Measurements from ENCODE around the gene CDO1.

The CDO1 gene

DNA sequence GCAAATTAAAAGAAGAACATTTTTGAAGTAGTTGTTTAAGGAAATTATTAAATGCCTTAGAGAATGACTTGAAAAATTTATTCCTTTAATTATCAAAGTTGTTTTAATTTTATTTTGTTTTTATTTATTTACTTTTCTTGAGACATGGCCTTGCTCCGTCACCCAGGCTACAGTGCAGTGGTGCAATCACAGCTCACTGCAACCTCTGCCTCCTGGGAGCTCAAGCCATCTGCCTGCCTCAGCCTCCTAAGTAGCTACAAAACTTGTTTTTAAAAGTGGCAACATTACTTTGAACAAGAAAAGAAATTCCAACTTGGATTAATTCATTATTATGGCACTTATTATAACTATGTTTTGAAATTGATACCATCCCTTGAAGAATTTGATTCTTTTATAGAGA, 29.0 kb downstream of the CDO1 start:
- DNase-seq (ENCODE audit: low read depth in 2 of 2), result no peak

DNA sequence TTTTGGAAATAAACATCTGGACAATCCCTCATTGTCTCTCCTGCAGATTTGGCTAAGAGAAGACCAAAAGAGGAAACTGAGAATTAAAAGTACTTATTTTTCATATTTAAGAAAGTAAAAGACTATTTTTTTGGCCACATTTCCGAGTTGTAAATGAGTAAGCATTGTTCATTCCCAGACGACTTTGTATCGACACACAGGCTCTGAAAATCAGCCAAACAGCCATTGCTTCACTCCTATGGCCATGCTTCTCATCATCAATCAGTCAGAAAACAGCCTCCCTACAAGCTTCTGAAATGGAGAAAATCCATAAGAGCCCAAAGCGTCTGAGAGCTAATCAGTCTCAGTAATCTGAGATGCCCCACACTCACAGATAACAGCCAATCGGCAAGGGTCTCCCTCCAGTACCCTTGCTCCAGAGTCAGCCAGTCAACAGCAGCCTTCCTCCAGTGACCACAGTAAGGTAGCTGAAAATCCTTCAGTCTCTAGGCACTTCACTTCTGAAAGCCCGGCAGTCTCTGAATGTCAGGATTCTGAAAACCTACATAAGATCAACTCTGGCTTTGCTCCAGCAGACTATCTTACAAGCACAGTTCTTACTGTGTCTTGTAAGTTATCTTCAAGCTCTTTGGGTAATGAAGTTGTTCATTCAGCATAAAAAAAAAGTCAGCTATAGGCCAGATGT, 30.9 kb downstream of the CDO1 start:
- no peak for DNase-seq (ENCODE audit: low read depth in 2 of 2)

DNA sequence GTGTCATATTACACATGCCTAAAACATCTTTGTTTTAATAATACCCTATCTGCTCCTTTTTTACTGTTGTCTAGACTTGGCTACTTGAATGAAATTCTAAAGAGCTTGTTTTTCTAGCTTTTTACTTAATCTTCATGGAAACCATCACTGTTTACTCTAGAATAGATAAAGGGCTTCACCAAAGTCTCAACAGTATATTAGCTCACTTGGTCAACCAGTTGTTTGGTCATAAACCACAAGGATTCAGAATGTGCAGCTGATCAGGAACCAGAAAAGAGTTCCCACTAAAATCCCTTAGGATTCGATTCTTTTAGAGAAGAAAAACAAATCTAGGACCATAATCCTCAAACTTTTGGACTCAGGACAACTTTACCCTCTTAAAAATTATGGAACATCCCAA, 38.0 kb downstream of the CDO1 start:
- DNase-seq (ENCODE audit: low read depth in 2 of 2), result no peak

DNA sequence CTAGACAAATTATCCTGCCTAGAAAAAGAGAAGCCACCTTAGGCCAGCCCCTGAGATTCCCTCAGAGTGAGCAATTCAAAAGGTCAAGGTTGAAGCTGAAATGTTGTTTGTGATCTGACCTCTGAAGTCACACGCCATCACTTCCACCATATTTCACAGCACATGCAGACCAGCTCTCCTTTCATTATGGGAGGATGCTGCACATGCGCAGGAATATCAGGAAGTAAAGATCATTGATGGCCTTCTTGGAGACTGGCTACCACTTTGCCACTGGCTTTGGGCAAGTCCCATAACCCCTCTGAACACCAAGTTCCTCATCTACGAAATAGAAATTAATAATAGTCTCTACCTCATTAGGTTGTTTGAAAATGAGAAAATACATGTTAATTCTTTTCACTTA, 39.5 kb downstream of the CDO1 start:
- DNase-seq (ENCODE audit: low read depth in 2 of 2), result no peak

DNA sequence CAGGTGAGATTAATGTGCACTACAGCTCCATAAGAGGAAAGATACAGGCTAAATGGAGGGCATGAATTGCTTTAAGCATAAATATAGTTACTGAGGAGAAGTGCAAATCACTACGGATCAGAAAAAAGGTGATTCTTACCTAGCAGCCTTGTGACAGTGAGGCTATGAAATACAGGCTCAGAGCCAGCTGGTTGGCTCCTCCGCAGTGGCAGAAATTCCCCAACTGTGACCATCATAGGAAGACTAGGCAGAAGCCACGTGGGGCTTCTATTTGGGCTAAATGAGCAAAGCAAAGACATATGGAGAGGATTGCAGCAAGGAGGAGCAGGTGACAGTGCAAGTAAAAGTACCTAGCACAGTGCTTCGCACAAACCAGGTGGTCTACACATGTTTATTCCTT, 40.5 kb downstream of the CDO1 start:
- DNase-seq (ENCODE audit: low read depth in 2 of 2), result no peak

DNA sequence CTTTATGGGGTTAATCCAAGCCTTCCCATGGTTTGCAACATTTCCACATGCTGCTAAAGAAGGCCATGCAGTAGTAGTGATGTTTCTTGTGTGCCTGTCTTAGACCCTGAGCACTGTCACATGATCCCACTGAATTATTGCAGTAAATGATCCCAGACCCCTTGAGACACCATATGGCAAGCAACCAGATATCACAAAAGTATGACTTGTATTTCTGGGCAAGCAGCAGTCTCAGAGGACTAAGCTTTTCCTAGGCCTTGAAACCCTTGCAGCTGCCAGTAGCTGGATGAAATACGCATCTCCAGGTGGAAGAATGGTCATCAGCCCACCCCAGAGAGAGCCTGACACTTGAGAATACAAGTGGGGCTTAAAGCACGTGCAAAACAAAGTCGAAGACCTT, 41.8 kb downstream of the CDO1 start:
- DNase-seq (ENCODE audit: low read depth in 2 of 2), result no peak

DNA sequence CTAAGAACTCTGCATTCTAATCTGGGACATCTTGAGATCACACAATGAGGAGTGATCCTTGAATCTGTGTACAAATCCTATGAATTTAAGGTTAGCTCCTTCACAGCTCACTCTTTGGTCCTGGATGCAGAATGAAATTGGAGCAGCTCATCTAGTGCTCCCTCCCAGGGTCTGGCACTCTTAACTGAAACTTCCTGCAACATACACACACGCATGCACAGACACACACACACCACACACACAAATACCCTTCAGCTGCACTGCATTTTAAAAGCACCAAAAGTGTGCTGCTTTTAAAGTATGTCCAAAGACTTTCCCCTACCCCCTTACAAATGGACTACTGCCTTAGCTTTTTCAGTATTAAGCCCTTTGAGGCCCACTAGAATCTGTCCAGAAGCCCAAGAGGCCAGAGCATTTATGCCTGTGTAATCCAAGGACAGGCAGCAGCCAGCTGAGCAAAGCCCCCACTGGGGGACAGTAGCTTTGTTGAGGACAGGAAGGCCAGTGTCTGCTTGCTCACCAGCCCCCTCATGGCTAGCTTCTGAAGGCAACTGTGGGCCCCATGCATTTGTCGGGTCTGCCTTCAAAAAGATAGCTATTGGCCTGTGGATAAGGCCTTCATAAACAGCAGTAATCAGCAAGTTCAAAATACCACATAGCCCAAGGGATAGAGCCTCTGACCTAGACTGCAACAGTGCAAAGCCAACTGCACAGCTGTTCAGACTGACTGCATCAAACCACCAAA, 43.6 kb downstream of the CDO1 start:
- no peak for DNase-seq (ENCODE audit: low read depth in 2 of 2)

DNA sequence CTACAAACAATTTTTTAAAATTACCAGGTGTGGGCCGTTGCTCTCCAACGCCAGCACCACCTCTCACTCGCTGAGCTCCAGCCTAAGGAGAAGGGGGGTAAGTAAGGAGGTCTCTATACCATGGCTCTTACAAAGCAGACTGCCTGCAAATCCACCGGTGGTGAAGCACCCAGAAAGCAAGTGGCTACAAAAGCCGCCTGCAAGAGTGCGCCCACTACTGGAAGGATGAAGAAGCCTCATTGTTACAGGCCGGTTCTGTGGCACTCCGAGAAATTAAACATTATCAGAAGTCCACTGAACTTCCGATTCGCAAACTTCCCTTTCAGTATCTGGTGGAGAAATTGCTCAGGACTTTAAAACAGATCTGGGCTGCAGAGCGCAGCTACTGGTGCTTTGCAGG, 46.0 kb downstream of the CDO1 start:
- DNase-seq (ENCODE audit: low read depth in 2 of 2), result no peak

DNA sequence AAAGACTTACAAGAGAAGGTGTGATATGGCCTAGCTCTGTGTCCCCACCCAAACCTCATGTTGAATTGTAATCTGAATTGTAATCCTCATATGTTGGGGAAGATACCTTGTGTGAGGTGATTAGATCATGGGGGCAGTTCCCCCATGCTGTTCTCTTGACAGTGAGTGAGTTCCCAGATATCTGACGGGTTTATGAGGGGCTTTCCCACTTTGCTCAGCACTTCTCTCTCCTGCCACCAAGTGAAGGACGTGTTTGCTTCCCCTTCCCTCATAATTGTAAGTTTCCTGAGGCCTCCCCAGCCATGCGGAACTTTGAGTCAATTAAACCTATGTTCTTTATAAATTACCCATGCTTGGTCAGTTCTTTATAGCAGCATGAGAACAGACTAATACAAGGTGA, 49.0 kb downstream of the CDO1 start:
- DNase-seq (ENCODE audit: low read depth in 2 of 2), result no peak

DNA sequence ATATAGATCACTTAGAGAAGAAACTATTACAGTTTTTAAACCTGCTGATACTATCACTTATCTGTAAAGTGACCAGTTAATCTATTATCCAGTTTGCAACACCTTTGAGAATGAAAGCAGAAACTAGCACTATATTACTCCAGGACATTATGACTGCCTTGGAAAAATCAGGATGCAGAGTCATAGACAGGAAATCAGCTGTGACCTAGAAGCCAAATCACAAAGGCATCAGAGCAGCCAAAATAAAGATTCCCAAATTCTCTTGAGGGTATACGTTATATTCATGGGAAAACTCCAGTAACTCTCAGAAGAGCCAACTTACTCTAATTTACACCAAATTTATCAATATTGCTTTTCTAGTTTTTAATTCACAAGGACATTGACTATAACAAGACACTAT, 49.9 kb downstream of the CDO1 start:
- DNase-seq (ENCODE audit: low read depth in 2 of 2), result no peak

DNA sequence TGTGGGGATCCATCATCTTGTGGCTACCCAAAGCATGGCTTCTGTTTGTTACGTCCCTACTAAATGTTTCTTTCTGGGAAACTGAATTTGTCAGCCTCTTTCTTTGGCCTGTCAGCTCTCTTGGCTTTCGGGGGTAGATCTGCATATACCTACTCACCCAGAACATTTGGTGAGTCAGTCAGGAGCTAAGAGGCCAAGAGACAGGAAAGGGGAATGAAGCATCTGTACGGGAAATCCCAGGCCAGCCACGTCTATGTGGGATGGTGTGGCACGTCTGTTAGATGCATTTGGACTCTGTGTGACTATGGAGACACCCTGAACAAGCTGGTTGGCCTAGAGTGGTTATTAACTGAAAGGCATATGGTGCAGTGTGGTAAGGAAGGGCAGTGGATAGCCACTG, 58.1 kb downstream of the CDO1 start:
- DNase-seq (ENCODE audit: low read depth in 2 of 2), result no peak

DNA sequence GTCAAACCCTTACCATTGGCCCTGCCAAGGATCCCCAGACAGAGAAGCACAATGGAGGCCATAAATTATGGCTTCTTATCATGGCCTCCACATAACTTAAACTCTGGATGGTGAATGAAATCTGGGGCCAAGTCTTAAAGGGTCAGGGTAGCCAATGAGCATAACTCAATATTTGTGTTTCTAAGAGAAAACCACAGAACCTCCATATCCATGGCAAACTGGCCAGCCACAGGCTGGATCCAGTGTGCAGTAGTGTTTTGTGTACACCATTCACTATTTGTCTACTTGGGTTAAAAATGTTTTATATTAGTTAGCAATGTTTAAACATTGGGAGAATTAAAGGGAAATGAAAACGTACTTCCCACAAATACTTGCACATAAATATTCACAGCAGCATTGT, 60.8 kb downstream of the CDO1 start:
- no peak for DNase-seq (ENCODE audit: low read depth in 2 of 2)

All from stimulated activated CD4-positive, alpha-beta T cell treated with anti-CD3 and anti-CD28 coated beads, Interleukin-1b, Interleukin-23, amount 100 ng/mL, for 1 hour (primary cell).